Stimulated activated CD4-positive, alpha-beta T cell treated with anti-CD3 and anti-CD28 coated beads, Interleukin-12 subunit alpha, Interleukin-12 subunit beta, amount 100 ng/mL, for 4 hours (primary cell): ENCODE results near the gene UBQLNL.

Experiments
- DNase-seq: peaks from one replicate; pipeline ENCODE4 v3.0.0-alpha.2; 2020

UBQLNL gene

DNA sequence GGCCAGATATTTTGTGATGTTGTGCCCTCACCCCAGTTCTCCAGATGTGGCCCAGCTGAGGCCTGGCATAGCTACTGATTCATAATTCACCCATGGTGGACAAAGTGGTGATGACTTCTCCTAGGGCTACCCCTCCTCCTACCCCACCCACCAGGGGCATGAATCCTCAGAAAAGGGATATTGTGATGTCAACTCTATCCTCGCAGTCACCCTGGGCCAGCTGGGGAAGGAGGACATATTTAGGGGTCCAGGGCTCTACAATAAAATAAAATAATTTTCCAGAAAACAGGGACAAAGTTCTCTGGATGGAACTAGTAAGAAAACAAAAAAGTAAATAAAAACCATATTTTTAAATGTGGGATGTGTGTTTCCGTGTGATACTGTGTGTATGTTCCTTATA, at the start of gene UBQLNL:
Gene UBQLNL (minus strand): TSS at position 101 of the 400 bp plus-strand sequence. CDS start 258 bp downstream, outside the sequence.
- DNase-seq = no peak

- DNase-seq = no peak
Observed at GRCh38 chr11:5564259-5565019, 47.9 kb upstream of the UBQLNL start.

GRCh38 chr11:5557751-5558150, 41.3 kb upstream of the UBQLNL start:
- no peak for DNase-seq

GRCh38 chr11:5556596-5557188, 40.2 kb upstream of the UBQLNL start:
- DNase-seq = no peak

- no peak for DNase-seq
Observed at GRCh38 chr11:5553343-5553742, 36.8 kb upstream of the UBQLNL start.

DNA sequence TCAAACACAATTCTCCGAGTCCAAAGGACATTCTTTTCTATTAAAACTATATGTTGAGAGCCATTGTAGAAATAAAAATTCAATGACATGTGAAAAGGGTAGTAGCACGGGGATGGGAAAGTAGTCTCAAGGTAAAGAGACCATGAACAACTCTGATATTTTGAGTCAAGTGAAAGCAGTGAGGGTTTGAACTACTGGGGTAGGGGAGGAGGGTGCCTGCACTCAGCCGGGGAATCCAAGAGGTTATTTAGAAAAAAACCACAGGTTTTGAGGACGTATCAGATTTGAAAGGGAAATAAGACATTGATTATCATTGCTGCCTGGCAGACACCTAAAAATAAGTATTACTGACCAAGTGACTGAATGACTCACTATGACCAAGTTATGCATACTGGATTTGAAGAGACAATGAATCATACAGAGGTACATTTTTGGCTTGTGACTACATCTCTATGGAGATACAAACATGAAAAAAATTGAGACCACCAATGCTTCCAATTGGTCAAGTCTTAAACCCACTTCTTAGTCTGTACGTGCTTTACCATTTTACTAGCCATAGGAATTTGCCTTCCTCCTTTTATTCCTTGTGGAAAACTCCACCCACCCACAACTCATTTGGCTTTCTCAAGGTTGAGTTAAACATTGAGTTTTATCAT, 34.1 kb upstream of the UBQLNL start:
- no peak for DNase-seq

GRCh38 chr11:5548440-5548839, 31.9 kb upstream of the UBQLNL start, which contains the start of gene OR52H1:
TSS of gene OR52H1 (minus strand) at chr11:5548540. CDS start at chr11:5545505, 3,035 bp downstream.
- no peak for DNase-seq

DNA sequence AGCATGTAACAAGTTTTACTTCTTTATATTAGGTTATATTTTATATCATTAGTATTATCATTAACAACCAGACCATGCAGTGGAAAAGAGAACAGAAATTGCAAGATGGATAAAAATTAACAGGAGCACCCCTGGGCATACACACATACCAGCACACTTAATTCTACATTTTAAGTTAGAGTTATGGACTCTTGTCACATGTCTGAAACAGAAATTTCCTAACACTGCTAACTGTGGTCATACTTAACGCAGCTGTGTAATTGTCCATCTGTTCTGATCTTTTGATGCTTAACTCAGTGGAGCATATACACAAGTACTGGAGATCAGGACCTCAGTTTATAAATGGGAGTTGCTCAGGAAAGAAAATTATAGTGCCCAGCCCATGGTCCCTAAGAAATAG, 31.5 kb upstream of the UBQLNL start:
- DNase-seq = no peak

DNA sequence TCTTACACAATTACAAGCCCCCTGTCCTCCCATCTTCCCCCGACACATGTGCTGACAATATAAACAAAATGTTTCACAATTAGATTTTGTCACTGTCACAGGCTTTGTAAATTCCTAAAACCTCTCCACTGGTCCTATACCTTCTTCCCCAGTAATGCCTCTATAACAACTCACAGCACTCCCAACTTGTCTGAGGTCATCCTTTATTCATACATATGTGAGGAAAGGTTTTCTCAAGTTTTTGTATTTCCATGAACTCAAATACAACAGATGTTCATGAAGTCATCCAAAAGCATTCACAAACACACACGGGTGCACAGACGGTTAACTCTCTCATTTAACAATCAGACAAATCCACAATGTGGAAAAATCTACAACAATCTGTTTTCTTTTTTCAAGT, 30.0 kb upstream of the UBQLNL start:
- DNase-seq = no peak

- no peak for DNase-seq
Observed at GRCh38 chr11:5541427-5541826, 24.9 kb upstream of the UBQLNL start.

DNA sequence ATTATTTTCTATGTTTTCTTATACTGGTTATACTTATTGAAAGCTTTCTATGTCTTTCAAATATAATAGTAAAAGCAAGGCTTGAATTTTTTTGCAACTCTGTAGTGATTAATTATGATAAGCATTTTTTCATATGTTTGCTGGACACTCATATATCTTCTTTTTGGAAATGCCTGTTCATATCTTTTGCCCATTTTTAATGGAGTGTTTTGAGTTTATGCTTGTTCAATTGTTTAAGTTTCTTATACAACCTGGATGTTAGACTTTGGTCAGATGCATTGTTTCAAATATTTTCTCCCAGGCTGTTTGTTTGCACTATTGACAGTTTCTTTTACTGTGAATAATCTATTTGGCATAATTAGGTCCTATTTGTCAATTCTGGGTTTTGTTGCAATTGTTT, 20.0 kb upstream of the UBQLNL start:
- no peak for DNase-seq

DNA sequence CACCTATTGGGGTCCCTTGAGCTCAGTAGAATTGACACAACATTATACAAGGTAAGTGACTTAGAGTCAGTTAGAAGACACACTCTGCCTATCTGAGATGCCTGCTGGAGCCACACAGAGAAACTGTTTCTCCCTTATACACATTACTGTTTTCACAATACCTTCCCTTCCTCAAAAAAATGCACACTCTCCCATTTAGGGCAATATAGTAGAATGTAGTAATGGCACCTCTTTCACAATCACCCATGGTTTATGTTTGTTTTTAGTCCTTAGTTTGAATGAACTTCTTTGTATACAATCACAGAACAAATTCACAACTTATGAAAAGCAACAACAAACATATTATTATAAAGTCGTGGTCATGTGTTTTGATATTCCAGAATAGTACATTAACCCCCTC, 17.5 kb upstream of the UBQLNL start:
- DNase-seq = no peak

GRCh38 chr11:5531053-5531831, 14.7 kb upstream of the UBQLNL start:
- no peak for DNase-seq

- no peak for DNase-seq
Observed at GRCh38 chr11:5528495-5528894, 12.0 kb upstream of the UBQLNL start.

DNA sequence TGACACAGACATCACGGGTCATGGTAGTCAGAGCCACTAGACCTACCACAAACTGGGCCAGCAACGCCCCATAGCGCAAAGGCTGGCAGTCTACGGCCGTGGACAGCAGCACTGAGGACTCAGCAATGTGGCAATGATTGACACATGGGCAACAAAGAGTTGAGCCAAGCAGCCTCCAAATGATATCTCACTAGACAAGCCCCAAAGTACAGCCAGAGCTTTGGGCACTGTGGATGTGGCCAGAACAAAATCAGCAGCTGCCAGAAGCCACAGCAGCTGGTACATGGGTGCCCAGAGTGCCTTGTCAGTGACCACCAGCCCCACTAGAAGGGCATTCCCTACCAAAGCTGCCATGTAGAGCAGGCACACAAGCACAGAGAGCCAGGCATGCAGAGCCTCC, 11.2 kb upstream of the UBQLNL start:
- no peak for DNase-seq

DNA sequence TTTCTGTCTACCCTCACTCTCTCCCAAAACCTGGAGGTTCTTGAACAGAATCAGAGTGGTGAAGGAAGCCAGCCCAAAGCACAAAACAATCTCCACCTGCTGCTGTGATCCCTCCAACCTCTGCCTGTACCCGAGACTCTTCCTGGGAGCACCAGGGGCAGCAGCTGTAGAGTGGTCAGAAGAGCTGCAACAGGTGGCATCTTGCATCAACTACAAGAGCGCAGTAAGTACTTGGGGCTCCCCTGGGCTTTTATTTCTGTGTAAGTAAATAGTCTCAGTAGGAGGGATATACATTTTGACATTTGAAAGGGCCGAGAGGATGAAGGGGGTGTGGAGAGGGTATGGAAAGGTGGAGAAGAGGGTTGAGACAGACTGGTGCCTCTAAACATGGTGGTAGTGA, 8.3 kb upstream of the UBQLNL start:
- DNase-seq = no peak

DNA sequence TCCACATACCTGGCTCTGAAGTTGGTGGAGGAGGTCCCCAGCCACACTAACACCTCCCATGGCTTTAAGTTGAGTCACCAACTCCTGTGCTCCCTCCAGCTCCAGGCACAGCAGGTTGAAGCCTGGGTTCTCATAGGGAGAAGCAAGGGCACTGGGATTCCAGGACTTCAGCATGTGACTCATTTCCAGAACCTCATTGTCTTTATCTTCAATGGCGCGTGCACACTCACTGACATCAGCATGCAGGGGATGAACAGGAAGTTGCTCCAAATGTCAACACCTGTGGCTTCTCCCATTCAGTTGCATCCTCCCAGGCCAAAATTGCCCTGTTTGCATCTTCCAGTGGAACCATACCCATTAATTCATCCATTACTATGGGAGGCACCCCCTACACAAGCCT, 5.8 kb upstream of the UBQLNL start:
- no peak for DNase-seq

- DNase-seq = no peak
Observed at GRCh38 chr11:5521540-5521939, 5.0 kb upstream of the UBQLNL start.

- DNase-seq = no peak
Observed at GRCh38 chr11:5514841-5515240, 1.7 kb downstream of the UBQLNL start.

DNA sequence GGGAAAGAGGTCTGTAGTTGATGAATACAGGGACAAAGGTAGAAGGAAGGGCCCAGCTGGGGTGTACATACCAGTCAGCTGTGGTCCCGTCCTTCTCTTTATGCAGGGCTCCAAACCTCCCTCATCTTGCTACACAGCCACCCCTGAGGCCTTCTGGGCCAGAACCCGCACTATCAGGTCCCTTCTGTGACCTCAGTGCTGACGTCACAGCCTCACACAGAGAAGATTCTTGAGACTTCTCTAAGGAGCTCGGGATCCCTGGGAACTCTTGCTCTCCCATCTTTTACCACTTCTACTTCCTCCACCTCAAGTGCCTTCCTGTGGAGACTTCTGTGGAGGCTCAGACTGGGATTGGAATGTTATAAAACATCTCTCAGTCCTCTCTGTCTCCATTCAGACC, 6.7 kb downstream of the UBQLNL start, which contains the start of gene UBQLN3:
Gene UBQLN3 (minus strand): TSS at position 155 of the 400 bp plus-strand sequence. CDS start 399 bp downstream, outside the sequence.
- DNase-seq = no peak

- no peak for DNase-seq
Observed at GRCh38 chr11:5508605-5509004, 7.9 kb downstream of the UBQLNL start.

- DNase-seq = no peak
Observed at GRCh38 chr11:5507933-5508305, 8.6 kb downstream of the UBQLNL start.
